SU-DHL-6 (cell line): ENCODE data around the gene PER2.

ENCODE experiments used
- EZH2phosphoT487 ChIP-seq: fragments of 200-600 bp; sonication (generic), shearing (Covaris generic); conservative IDR thresholded peaks from 2 replicates; pipeline ENCODE4 v1.6.1; 2018; ENCODE audit warnings: mild to moderate bottlenecking, antibody characterized with exemption, low read length, moderate library complexity, mixed read lengths
- TF ChIP-seq, protein P1 (sequence below): fragments of 200-600 bp; sonication (generic); IDR thresholded peaks from one replicate; pipeline ENCODE4 v1.5.1; 2017; ENCODE audit warnings: antibody characterized with exemption, mild to moderate bottlenecking, low read length, moderate library complexity; ENCODE audit not compliant: insufficient read depth, poor library complexity, severe bottlenecking

DNA sequence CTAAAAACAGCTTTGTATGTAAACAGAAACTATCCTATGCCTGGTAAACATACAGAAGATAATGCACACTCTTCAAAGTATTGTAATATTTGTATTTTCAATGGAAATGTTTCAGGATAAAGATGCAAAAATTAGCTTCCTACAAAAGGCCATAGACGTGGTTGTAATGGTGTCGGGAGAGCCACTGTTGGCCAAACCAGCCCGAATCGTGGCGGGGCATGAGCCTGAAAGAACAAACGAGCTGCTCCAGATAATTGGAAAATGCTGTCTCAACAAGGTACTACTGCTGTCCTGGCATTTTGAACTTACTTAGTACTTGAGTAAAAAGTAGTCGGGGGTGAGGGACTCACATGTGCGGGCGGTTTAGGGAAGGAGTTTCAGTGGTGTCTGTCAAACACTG, 37.3 kb upstream of the PER2 start:
- TF ChIP-seq, protein P1, sequence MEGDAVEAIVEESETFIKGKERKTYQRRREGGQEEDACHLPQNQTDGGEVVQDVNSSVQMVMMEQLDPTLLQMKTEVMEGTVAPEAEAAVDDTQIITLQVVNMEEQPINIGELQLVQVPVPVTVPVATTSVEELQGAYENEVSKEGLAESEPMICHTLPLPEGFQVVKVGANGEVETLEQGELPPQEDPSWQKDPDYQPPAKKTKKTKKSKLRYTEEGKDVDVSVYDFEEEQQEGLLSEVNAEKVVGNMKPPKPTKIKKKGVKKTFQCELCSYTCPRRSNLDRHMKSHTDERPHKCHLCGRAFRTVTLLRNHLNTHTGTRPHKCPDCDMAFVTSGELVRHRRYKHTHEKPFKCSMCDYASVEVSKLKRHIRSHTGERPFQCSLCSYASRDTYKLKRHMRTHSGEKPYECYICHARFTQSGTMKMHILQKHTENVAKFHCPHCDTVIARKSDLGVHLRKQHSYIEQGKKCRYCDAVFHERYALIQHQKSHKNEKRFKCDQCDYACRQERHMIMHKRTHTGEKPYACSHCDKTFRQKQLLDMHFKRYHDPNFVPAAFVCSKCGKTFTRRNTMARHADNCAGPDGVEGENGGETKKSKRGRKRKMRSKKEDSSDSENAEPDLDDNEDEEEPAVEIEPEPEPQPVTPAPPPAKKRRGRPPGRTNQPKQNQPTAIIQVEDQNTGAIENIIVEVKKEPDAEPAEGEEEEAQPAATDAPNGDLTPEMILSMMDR = no peak
- TF ChIP-seq EZH2phosphoT487 = no peak
